ENCODE data around the gene CDK7.

Gene CDK7

DNA sequence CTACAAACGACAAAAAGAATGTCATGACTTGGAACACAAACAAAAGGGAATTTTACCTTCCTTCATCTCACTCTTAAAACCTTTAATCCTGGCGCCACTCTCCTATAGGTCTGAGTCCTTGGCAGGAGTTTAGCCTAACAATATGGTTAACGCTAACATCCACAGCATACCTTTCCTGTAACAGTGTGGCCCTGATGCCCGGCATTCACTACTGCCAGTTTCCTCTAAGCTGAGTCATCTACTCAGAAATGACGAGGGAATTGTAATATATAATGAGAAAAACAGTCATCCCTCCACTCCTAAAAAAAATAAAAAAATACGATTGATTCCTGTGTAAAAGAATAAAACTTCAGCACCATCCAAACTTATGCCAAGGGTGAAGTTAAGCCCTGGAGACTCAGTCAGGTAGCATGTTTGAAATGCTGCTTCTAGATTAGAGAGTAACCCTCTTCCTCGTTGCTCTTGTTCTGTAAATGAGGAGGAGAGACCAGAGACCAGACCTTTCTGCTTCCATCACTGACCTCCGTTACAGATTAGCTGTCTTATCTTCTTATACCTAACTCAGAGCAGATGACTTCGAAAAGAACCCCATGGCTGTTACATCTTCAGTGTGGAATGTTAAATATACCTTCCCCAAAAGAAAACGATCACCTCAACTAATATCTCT is 60.5 kb downstream of the CDK7 start:
- DNase-seq: no peak

GRCh38 chr5:69299625-69300024 is 64.9 kb downstream of the CDK7 start:
- DNase-seq: no peak

DNA sequence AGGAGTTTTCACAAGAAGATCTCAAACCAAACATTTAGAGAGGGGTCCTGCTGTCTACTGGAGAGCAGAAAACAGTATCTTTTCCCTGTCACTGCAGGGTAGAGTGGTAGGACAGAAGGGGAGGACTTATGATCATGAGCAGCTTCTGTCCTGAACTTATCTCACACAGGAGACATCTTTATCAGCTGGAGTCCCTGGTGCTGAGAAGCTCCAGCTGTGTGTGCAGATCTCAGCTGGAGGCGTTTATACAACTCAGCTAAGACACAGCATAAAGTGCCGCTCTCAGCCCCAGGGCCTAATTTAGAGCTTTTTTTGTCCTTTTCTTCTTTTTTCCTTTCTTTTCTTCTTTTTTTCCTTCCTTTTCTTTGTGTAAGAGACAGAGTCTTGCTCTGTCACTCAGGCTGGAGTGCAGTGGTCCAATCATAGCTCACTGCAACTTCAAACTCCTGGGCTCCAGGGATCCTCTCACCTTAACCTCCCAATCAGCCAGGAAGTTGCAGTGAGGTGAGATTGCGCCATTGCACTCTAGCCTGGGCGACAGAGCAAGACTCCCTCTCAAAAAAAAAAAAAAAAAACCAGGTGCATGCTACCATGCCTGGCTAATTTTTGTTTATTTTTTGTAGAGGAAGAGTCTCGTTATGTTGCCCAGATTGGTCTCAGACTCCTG is 66.0 kb downstream of the CDK7 start:
- no peak for DNase-seq

GRCh38 chr5:69305512-69305911 is 70.8 kb downstream of the CDK7 start:
- DNase-seq: no peak

GRCh38 chr5:69308046-69308553 is 73.4 kb downstream of the CDK7 start:
- no peak for DNase-seq

DNA sequence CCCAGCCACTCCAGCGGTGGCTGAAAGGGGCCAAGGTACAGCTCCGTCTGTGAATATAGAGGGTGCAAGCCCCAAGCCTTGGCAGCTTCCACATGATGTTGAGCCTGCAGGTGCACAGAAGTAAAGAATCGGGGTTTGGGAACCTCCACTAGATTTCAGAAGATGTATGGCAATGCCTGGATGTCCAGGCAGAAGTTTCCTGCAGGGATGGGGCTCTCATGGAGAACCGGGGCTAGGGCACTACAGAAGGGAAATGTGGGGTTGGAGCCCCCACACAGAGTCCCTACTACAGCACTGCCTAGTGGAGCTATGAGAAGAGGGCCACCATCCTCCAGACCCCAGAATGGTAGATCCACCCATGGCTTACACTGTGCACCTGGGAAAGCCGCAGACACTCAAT is 74.7 kb downstream of the CDK7 start:
- DNase-seq: no peak

DNA sequence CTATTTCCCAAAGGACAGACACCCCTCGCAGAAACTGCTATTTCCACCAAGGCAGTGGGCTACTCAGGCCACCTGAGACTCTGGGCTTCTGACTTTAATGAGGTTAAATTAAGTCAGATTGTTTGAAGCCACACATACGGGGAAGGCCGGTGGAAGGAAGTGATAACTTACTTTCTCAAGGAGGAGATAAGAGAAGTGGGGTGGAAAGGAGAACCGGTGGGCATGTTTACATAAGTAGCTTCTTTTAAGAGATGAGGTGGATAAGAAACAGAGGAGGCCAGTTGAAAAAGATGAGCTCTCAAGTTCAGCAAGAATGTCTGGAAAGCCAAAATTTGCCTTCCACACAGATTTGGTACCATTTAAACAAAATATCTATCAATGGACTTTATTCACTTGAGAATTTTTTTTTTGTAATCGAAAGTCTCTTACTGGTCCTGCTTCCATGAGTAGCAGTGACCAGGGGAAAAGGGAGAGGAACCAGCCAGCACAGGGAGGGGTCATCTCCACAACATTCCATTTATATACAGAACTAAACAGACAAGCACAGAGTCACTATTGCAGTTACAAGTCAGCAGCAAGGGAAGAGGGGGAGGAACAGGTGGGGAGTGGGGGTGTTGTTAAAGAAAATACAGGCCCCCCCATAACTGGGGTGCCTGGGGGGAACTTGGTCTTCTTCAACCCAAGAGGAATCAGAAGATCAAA is 77.9 kb downstream of the CDK7 start:
- no peak for DNase-seq

DNA sequence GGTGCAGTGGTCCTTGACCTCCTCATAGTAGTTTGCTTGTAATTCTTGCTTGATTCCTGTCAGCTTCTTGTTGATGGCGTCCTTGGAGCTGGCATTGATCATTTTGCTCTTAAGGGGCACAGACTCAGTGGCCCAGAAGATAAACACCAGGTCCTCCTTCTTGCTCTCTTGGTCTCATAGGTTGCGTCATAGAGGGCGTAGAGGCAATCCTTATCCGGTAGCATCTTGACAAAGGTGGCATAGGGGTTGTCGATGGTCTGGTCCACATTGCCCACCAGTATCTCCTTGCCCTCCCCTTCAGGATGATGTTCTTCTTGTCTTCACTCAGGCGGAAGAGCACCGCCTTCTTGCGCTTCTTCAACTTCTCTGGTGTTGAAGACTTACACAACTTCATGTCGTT is 78.7 kb downstream of the CDK7 start:
- no peak for DNase-seq

GRCh38 chr5:69315972-69316371 is 81.3 kb downstream of the CDK7 start:
- no peak for DNase-seq

DNA sequence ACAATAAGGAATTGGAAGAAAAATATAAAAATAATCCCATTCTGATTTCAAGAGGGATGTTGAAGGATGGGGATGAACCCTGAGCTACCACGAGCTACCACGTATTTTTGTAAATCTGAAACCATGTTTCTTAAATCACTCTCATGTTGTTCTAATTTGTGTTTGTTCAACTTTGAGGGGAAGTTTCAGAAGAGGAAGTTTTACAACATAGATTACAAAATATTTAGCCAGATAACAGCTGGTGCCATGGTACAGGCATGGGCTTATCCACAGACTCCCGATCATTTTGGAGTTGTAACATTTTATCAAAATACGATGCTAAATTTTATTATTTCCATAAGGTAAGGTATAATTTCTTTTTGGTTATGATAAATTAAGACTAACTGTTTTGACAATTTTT is 82.7 kb downstream of the CDK7 start:
- DNase-seq: no peak

DNA sequence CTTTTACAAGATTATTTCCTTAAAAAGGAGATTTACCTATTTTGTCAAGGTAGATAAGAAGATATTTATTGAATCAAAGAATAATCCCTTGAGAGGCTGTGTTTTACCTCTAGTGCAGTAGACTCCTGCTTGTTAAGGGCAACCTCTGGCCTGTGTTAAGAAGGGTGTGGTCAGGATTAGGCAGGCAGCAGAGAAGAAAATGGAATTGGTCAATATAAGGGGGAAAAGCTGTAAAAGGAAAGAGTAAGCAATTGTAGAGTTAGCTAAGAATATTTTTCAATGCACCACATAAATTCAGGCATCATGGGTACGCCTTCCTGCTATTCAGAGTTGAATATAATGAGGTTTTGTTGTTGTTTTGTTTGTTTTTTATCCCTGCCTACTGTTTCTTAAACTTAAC is 91.7 kb downstream of the CDK7 start:
- DNase-seq: no peak

Measured in DMS79 (cell line).